Mammary epithelial cell (primary cell): ENCODE results near the gene MMP17.
"Not testable (repeated sequence)": the region's sequence is repeated elsewhere in the genome, so short reads cannot be mapped to it uniquely, and the experiment has no call there.

Experiments used
- EZH2 ChIP-seq: IDR thresholded peaks from 2 replicates; pipeline ENCODE4 v1.6.1; 2012; ENCODE audit warnings: low read length, inconsistent platforms, borderline replicate concordance
- TF ChIP-seq, protein P1 (sequence below), 2 donors: IDR thresholded peaks in 1 of 2; conservative IDR thresholded peaks in 1 of 2; 2 replicates each; pipeline ENCODE4 v1.5.1; 2011 to 2012; ENCODE audit warnings: inconsistent platforms in 2 of 2, low read length in 2 of 2, mild to moderate bottlenecking in 2 of 2, control low read depth in 1 of 2, low read depth in 1 of 2; ENCODE audit not compliant: insufficient read depth in 1 of 2; ENCODE audit errors: extremely low read depth in 1 of 2

DNA sequence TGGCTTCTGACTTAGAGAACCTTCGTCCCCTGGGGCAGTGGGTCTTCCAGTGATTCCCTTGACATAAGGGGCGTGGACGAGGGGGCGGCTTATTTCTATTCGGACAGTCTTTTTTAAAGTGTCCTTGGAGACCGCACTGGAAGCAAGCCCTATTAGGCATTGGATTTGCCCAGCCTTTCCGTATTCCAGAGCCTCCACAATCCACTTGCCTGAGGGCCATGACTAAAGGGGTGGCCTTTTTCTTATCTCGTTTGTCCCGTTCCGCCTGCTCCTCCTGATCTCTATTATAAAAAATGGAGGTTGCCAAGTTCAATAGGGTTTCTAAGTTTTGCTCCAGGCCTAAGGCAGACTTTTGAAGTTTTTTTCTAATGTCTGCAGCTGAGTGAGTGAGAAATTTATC lies 49.0 kb downstream of the MMP17 start:
- TF ChIP-seq, protein P1, sequence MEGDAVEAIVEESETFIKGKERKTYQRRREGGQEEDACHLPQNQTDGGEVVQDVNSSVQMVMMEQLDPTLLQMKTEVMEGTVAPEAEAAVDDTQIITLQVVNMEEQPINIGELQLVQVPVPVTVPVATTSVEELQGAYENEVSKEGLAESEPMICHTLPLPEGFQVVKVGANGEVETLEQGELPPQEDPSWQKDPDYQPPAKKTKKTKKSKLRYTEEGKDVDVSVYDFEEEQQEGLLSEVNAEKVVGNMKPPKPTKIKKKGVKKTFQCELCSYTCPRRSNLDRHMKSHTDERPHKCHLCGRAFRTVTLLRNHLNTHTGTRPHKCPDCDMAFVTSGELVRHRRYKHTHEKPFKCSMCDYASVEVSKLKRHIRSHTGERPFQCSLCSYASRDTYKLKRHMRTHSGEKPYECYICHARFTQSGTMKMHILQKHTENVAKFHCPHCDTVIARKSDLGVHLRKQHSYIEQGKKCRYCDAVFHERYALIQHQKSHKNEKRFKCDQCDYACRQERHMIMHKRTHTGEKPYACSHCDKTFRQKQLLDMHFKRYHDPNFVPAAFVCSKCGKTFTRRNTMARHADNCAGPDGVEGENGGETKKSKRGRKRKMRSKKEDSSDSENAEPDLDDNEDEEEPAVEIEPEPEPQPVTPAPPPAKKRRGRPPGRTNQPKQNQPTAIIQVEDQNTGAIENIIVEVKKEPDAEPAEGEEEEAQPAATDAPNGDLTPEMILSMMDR (conservative IDR thresholded peaks at IDR 0.05 in 1 of 2, IDR thresholded peaks at IDR 0.05 in 1 of 2; ENCODE audit: extremely low read depth in 1 of 2, insufficient read depth in 1 of 2, low read depth in 1 of 2, low read length in 2 of 2): not testable (repeated sequence)
- TF ChIP-seq EZH2: not testable (repeated sequence)
